Prostate gland (tissue), 2 donors: ENCODE data around the gene CD69. TPM values are rescaled to one million over a fixed set of nuclear protein-coding genes. Genes with fewer than 3 reads are reported as not detected.

ENCODE experiments used
- DNase-seq: peaks from one replicate; pipeline ENCODE4 v3.0.0-alpha.2; 2019; ENCODE audit warnings: low spot score
- H3K27ac ChIP-seq, 2 donors: fragments of 200-600 bp; sonication (generic); 2 replicates each; pipeline ENCODE4 v1.5.1; 2017 to 2019
- H3K27me3 ChIP-seq: fragments of 200-600 bp; sonication (generic); replicated peaks from 2 replicates; pipeline ENCODE4 v1.5.1; 2019; ENCODE audit not compliant: insufficient read depth
- H3K36me3 ChIP-seq, 2 donors: fragments of 200-600 bp; sonication (generic); 1 replicate in 1 of 2; 2 replicates in 1 of 2; pipeline versions ENCODE4 v1.5.1 to v1.8.1; 2017 to 2019
- H3K4me1 ChIP-seq: fragments of 200-600 bp; sonication (generic); replicated peaks from 2 replicates; pipeline ENCODE4 v1.5.1; 2019
- H3K4me3 ChIP-seq, 2 donors: fragments of 200-600 bp; sonication (generic); 2 replicates each; pipeline ENCODE4 v1.5.1; 2017 to 2019
- H3K9me3 ChIP-seq: fragments of 200-600 bp; sonication (generic); 2 replicates; pipeline ENCODE4 v1.5.1; 2017
- POLR2A ChIP-seq: fragments of 450-650 bp; IDR thresholded peaks from one replicate; pipeline ENCODE4 v1.6.1; 2016; ENCODE audit warnings: antibody characterized with exemption, mild to moderate bottlenecking
- POLR2AphosphoS5 ChIP-seq: sonication (generic); formaldehyde crosslinking; IDR thresholded peaks from one replicate; pipeline ENCODE4 v1.6.1; 2017; ENCODE audit warnings: antibody characterized with exemption
- WGBS: methylation state at CpG from one replicate; pipeline ENCODE4 v1.1.5; 2018; 5-methylcytosine and 5-hydroxymethylcytosine counted together
- intact Hi-C: fragments of 100-400 bp; cut with DNase I; formaldehyde crosslinking; loops from one replicate; pipeline ENCODE4 v1.14.2; 2022
- total RNA-seq, 2 donors: library from RNA; depleted of rRNA; stranded (reverse); fragments of >200 nt; gene quantifications; one replicate each; pipeline ENCODE4 v1.1.0, GENCODE V29; 2016
- TF ChIP-seq, protein P1 (sequence below), 4 experiments: fragments of 200-600 bp in 2 of 4; fragments of 450-650 bp in 2 of 4; sonication (generic) in 2 of 4; IDR thresholded peaks; 1 replicate in 3 of 4; 2 replicates in 1 of 4; pipeline ENCODE4 v1.5.1; 2016 to 2019; ENCODE audit warnings: antibody characterized with exemption in 4 of 4, mild to moderate bottlenecking in 2 of 4, moderate library complexity in 2 of 4

The CD69 gene
- total RNA-seq, result 1 to 10 TPM; 1.9 to 2.2 TPM

DNA sequence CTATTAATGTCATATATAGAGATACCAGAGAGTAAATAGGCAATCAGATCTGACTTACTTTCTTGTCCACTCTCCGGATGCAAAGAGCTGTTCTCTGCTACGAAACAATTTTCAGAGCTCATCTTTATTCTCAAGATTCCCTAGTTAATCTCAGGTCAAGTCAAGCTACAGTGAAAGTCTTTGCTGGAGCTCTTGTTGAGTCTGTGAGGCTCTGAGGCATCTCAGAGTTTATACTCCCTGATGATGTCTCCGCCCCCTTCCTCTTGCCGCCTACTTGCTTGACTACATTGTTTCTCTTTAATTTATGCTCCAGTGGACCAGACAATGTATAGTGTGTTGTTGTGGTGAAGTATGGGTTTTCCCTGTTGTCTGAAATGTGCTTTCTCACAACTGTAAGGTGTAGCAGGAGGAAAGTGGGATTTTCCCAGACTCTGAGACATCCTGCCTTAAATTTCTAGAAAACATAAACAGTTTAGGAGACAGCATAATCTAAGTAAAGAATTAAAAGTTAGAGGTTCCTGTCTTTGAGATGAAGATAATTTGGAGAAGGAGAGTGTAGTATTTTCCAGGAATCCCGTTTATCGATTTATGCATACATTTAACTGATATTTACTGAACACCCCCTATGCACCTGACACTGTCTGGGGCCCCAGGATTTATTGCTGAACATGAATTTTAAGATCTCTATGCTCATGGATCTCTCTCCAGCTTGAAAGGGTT, at the start of gene CD69:
CD69 (minus strand) TSS at position 203 of the 720 bp plus-strand sequence; CDS start at position 122, 81 bp downstream.
- intact Hi-C loops, result no loop called here
- TF ChIP-seq POLR2AphosphoS5, result no peak
- TF ChIP-seq, protein P1, sequence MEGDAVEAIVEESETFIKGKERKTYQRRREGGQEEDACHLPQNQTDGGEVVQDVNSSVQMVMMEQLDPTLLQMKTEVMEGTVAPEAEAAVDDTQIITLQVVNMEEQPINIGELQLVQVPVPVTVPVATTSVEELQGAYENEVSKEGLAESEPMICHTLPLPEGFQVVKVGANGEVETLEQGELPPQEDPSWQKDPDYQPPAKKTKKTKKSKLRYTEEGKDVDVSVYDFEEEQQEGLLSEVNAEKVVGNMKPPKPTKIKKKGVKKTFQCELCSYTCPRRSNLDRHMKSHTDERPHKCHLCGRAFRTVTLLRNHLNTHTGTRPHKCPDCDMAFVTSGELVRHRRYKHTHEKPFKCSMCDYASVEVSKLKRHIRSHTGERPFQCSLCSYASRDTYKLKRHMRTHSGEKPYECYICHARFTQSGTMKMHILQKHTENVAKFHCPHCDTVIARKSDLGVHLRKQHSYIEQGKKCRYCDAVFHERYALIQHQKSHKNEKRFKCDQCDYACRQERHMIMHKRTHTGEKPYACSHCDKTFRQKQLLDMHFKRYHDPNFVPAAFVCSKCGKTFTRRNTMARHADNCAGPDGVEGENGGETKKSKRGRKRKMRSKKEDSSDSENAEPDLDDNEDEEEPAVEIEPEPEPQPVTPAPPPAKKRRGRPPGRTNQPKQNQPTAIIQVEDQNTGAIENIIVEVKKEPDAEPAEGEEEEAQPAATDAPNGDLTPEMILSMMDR (IDR thresholded peaks at IDR 0.05), result no peak
- TF ChIP-seq POLR2A, result no peak
- Histone ChIP-seq H3K27ac (no peak within 1 kb of the TSS), H3K36me3 (no peaks in the 10 kb centered on the region), H3K4me3 (no peak within 1 kb of the TSS), H3K27me3 (no peaks in the 10 kb centered on the region), H3K4me1 (no peaks in the 10 kb centered on the region), H3K9me3 (no peaks in the 10 kb centered on the region)
- 62% methylated on average over 6 of the region's 6 CpGs for WGBS
- DNase-seq, result no peak

DNA sequence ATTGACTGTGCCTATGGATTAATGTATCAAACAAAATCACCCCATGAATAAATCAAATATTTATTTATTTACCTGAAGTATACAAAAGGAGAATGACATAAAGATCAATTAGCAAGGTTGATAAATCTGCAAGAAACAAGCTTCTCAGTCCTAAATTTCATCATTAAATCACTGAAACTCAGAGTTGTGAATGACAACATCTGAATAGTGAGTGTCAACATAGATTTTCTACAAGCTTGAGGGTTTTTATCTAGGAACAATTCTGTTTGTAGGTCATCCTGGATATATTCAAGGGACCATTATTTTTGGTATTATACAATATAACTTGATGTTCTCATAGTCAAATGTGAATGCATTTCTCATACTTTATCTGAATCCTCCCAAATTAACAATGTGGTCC, 49.2 kb upstream of the CD69 start:
- no peak overlapping the region for H3K27ac ChIP-seq
- H3K9me3 ChIP-seq, result no peaks in the 10 kb centered on the region
- TF ChIP-seq POLR2A (no peak), POLR2AphosphoS5 (no peak)
- TF ChIP-seq, protein P1 (IDR thresholded peaks at IDR 0.05), result no peak
- H3K27me3 ChIP-seq, result no peaks in the 10 kb centered on the region
- intact Hi-C loops, result no loop called here
- H3K4me3 ChIP-seq, result no peak overlapping the region
- no peaks in the 10 kb centered on the region for H3K36me3 ChIP-seq
- no peak for DNase-seq
- H3K4me1 ChIP-seq, result no peaks in the 10 kb centered on the region

DNA sequence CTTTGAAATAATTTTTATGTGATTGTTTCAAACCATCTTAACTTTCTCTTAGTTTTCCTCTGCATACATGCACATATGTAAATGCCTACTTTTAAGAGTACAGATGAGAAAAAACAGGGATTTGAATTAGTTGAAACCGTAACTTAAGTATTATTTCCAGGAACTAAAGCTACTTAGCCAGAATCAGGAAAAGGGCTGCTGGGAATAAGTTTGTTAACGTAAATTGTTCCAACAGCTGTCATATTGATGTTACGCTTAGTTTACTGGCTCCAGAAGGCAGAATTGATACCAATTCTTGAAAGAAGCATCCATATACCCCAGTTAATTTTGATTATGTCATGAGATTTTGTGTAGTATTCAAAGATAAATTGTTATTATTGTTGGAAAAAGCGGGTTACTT, 48.6 kb upstream of the CD69 start:
- no peak for TF ChIP-seq POLR2AphosphoS5
- no peak for TF ChIP-seq POLR2A
- TF ChIP-seq, protein P1 (IDR thresholded peaks at IDR 0.05), result no peak
- intact Hi-C loops, result no loop called here
- no peaks in the 10 kb centered on the region for H3K27me3 ChIP-seq
- 71% methylated on average over 4 of the region's 4 CpGs for WGBS
- no peaks in the 10 kb centered on the region for H3K9me3 ChIP-seq
- H3K36me3 ChIP-seq, result no peaks in the 10 kb centered on the region
- H3K4me3 ChIP-seq, result no peak overlapping the region
- DNase-seq, result no peak
- H3K27ac ChIP-seq, result no peak overlapping the region
- H3K4me1 ChIP-seq, result no peaks in the 10 kb centered on the region

DNA sequence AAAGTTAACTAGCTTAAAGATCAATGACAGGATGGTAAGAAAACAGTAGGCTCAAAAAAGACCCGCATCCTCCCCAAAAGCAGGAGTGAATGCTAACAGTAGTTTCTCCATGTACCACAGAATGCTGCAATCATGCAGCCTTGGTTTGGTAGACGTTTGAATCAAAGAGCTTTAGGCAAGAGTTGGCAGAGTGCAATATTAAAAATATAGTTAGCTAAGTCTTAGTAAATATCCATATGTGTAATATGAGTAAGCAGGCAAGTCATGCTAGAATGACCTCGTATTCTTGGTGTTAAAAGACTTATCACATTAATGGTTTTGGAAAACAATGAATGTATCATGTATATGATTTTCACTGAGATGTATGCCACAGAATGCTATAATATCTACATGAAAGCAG, 47.8 kb upstream of the CD69 start:
- Histone ChIP-seq H3K9me3 (no peaks in the 10 kb centered on the region), H3K27me3 (no peaks in the 10 kb centered on the region), H3K4me1 (no peaks in the 10 kb centered on the region), H3K36me3 (no peaks in the 10 kb centered on the region), H3K4me3 (no peak overlapping the region), H3K27ac (no peak overlapping the region)
- TF ChIP-seq, protein P1 (IDR thresholded peaks at IDR 0.05), result no peak
- no peak for TF ChIP-seq POLR2AphosphoS5
- no peak for TF ChIP-seq POLR2A
- 60% methylated on average over 3 of the region's 3 CpGs for WGBS
- no peak for DNase-seq
- intact Hi-C loops, result no loop called here

DNA sequence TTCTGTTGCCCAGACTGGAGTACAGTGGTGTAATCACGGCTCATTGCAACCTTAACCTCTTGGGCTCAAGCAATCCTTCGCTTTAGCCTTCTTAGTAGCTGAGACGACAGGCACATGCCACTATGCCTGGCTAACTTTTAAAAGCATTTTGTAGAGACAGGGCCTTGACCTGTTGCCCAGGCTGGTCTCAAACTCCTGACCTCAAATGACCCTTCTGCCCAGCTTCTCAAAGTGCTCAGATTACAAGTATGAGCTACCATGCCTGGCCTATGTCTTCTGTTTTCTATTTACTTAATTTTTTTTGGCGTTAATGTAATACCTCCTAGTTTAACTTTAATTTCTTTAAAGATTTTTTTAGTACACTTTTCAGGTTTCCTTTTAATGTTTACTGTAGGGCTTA, 46.0 kb upstream of the CD69 start:
- Histone ChIP-seq H3K4me1 (no peaks in the 10 kb centered on the region), H3K9me3 (no peaks in the 10 kb centered on the region), H3K27me3 (no peaks in the 10 kb centered on the region), H3K36me3 (no peaks in the 10 kb centered on the region), H3K27ac (no peak overlapping the region), H3K4me3 (no peak overlapping the region)
- TF ChIP-seq POLR2A, result no peak
- TF ChIP-seq, protein P1 (IDR thresholded peaks at IDR 0.05), result no peak
- TF ChIP-seq POLR2AphosphoS5, result no peak
- 61% methylated on average over 4 of the region's 4 CpGs for WGBS
- intact Hi-C loops, result no loop called here
- no peak for DNase-seq
